ENCODE data around the gene ODF4.

GRCh38 chr17:8312726-8313600, 26.7 kb upstream of the ODF4 start:
- TF ChIP-seq, protein P1, sequence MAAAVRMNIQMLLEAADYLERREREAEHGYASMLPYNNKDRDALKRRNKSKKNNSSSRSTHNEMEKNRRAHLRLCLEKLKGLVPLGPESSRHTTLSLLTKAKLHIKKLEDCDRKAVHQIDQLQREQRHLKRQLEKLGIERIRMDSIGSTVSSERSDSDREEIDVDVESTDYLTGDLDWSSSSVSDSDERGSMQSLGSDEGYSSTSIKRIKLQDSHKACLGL (CRISPR knock-in tag; IDR thresholded peaks at IDR 0.05): no peak
- TF ChIP-seq MBNL3 (CRISPR knock-in tag; conservative IDR thresholded peaks at IDR 0.05) (no peak), TFAP4 (IDR thresholded peaks at IDR 0.05; ENCODE audit: borderline replicate concordance, low read depth) (no peak), TCF7L2 (IDR thresholded peaks at IDR 0.05; ENCODE audit: low read depth, low read length) (no peak), RBM39 (IDR thresholded peaks at IDR 0.05; ENCODE audit: low read depth, low read length, poor library complexity, severe bottlenecking) (no peak), GATA4 (IDR thresholded peaks at IDR 0.05; ENCODE audit: borderline replicate concordance, low read depth) (no peak), ZBTB40 (IDR thresholded peaks at IDR 0.05) (no peak), ZBTB40 (CRISPR knock-in tag; IDR thresholded peaks at IDR 0.05) (no peak), SMAD1 (CRISPR knock-in tag; IDR thresholded peaks at IDR 0.05; ENCODE audit: borderline replicate concordance, low read depth) (no peak), MXD3 (CRISPR knock-in tag; IDR thresholded peaks at IDR 0.05) (no peak), ZNF891 (CRISPR knock-in tag; IDR thresholded peaks at IDR 0.05) (no peak), ZNF674 (CRISPR knock-in tag; IDR thresholded peaks at IDR 0.05; ENCODE audit: low read depth) (no peak)
- TF ChIP-seq, protein P2, sequence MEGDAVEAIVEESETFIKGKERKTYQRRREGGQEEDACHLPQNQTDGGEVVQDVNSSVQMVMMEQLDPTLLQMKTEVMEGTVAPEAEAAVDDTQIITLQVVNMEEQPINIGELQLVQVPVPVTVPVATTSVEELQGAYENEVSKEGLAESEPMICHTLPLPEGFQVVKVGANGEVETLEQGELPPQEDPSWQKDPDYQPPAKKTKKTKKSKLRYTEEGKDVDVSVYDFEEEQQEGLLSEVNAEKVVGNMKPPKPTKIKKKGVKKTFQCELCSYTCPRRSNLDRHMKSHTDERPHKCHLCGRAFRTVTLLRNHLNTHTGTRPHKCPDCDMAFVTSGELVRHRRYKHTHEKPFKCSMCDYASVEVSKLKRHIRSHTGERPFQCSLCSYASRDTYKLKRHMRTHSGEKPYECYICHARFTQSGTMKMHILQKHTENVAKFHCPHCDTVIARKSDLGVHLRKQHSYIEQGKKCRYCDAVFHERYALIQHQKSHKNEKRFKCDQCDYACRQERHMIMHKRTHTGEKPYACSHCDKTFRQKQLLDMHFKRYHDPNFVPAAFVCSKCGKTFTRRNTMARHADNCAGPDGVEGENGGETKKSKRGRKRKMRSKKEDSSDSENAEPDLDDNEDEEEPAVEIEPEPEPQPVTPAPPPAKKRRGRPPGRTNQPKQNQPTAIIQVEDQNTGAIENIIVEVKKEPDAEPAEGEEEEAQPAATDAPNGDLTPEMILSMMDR (CRISPR knock-in tag; IDR thresholded peaks at IDR 0.05): no peak
